ENCODE results near the gene DNAH17.

Gene DNAH17

DNA sequence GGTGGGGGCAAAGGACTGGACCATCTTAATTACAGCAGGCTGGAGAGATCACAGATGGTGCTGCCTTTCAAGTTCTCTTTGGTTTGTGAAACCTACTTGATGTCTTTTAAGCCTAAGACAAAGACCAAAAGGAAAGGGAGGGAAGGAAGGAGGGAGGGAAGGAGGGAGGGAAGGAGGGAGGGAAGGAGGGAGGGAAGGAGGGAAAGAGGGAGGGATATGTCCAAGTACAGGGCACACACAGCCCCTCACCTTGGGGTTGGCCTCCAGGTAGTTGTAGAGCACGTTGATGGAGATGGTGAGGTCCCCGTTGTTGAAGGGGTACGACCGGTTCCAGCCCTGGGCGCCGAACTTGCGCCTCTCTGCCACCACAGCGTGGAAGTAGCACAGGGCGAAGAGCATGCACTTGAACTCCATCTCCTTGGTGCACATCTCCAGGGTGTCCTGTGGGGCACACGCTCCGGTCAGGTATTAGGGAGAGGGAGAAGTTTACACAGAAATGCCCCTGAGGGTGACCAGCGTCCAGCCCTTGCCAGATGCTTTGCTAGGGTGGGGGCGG lies 143.3 kb downstream of the DNAH17 start:
- Histone ChIP-seq H3K27ac (ENCODE audit: extremely low read depth, low read depth, low read length) (no peak overlapping the region), H3K4me3 (ENCODE audit: low read depth, low read length) (no peak overlapping the region), H3K4me1 (ENCODE audit: control insufficient read depth, insufficient read depth, low read length) (no peaks in the 10 kb centered on the region), H3K9me3 (ENCODE audit: control insufficient read depth, insufficient read depth, low read depth, low read length) (no peaks in the 10 kb centered on the region), H3K36me3 (ENCODE audit: control insufficient read depth in 2 of 2, insufficient read depth in 1 of 2, low read length in 2 of 2) (peaks cover 0 to 13% of the 10 kb centered on the region in 2 experiments; a peak in 1 of 3 replicates)
- POLR2A ChIA-PET: no interaction called here
- TF ChIP-seq, protein P1, sequence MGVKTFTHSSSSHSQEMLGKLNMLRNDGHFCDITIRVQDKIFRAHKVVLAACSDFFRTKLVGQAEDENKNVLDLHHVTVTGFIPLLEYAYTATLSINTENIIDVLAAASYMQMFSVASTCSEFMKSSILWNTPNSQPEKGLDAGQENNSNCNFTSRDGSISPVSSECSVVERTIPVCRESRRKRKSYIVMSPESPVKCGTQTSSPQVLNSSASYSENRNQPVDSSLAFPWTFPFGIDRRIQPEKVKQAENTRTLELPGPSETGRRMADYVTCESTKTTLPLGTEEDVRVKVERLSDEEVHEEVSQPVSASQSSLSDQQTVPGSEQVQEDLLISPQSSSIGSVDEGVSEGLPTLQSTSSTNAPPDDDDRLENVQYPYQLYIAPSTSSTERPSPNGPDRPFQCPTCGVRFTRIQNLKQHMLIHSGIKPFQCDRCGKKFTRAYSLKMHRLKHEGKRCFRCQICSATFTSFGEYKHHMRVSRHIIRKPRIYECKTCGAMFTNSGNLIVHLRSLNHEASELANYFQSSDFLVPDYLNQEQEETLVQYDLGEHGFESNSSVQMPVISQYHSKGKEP (tag by site-specific recombination; IDR thresholded peaks at IDR 0.05): no peak
- TF ChIP-seq ZNF140 (tag by site-specific recombination; IDR thresholded peaks at IDR 0.05): no peak
- TF ChIP-seq ZNF211 (tag by site-specific recombination; IDR thresholded peaks at IDR 0.05; ENCODE audit: low read depth): no peak
- peak; percentile 99 for TF ChIP-seq ZNF366 (tag by site-specific recombination; conservative IDR thresholded peaks at IDR 0.05)
- TF ChIP-seq IKZF3 (tag by site-specific recombination; IDR thresholded peaks at IDR 0.05): no peak
- TF ChIP-seq ZNF157 (tag by site-specific recombination; IDR thresholded peaks at IDR 0.05): no peak
- TF ChIP-seq, protein P2, sequence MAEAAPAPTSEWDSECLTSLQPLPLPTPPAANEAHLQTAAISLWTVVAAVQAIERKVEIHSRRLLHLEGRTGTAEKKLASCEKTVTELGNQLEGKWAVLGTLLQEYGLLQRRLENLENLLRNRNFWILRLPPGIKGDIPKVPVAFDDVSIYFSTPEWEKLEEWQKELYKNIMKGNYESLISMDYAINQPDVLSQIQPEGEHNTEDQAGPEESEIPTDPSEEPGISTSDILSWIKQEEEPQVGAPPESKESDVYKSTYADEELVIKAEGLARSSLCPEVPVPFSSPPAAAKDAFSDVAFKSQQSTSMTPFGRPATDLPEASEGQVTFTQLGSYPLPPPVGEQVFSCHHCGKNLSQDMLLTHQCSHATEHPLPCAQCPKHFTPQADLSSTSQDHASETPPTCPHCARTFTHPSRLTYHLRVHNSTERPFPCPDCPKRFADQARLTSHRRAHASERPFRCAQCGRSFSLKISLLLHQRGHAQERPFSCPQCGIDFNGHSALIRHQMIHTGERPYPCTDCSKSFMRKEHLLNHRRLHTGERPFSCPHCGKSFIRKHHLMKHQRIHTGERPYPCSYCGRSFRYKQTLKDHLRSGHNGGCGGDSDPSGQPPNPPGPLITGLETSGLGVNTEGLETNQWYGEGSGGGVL (tag by site-specific recombination; IDR thresholded peaks at IDR 0.05): peak; percentile 67
- no peak for TF ChIP-seq ZNF311 (tag by site-specific recombination; IDR thresholded peaks at IDR 0.05; ENCODE audit: borderline replicate concordance)
- TF ChIP-seq ZNF2 (tag by site-specific recombination; IDR thresholded peaks at IDR 0.05): no peak
- TF ChIP-seq ZNF23 (tag by site-specific recombination; IDR thresholded peaks at IDR 0.05; ENCODE audit: borderline replicate concordance): no peak
- CTCF ChIA-PET: interaction anchor here (0.6 to 3.5 kb wide), 3 partner anchors 12 kb away, joined by 3 to 17 read pairs (median 5); no protein-coding TSS in a partner anchor

- H3K9me3 ChIP-seq (ENCODE audit: control insufficient read depth, insufficient read depth, low read depth, low read length): no peaks in the 10 kb centered on the region
- ChIA-PET CTCF (interaction anchor here (0.6 to 1.5 kb wide), 3 partner anchors 11 to 182 kb away, joined by 3 to 5 read pairs (median 4); no protein-coding TSS in a partner anchor), POLR2A (interaction anchor here (0.7 kb wide), 3 partner anchors 11 to 676 kb away, joined by 3 to 4 read pairs (median 4); no protein-coding TSS in a partner anchor)
- TF ChIP-seq SALL2 (tag by site-specific recombination; IDR thresholded peaks at IDR 0.05; ENCODE audit: borderline replicate concordance) (no peak), WT1 (tag by site-specific recombination; IDR thresholded peaks at IDR 0.05) (no peak)
- no peak overlapping the region for H3K27ac ChIP-seq (ENCODE audit: extremely low read depth, low read depth, low read length)
- peaks cover 0 to 17% of the 10 kb centered on the region in 2 experiments; a peak in 1 of 3 replicates for H3K36me3 ChIP-seq (ENCODE audit: control insufficient read depth in 2 of 2, insufficient read depth in 1 of 2, low read length in 2 of 2)
- no peaks in the 10 kb centered on the region for H3K4me1 ChIP-seq (ENCODE audit: control insufficient read depth, insufficient read depth, low read length)
- no peak overlapping the region for H3K4me3 ChIP-seq (ENCODE audit: low read depth, low read length)
These were observed 144.0 kb downstream of the DNAH17 start for GRCh38 chr17:78433013-78433727.

DNA sequence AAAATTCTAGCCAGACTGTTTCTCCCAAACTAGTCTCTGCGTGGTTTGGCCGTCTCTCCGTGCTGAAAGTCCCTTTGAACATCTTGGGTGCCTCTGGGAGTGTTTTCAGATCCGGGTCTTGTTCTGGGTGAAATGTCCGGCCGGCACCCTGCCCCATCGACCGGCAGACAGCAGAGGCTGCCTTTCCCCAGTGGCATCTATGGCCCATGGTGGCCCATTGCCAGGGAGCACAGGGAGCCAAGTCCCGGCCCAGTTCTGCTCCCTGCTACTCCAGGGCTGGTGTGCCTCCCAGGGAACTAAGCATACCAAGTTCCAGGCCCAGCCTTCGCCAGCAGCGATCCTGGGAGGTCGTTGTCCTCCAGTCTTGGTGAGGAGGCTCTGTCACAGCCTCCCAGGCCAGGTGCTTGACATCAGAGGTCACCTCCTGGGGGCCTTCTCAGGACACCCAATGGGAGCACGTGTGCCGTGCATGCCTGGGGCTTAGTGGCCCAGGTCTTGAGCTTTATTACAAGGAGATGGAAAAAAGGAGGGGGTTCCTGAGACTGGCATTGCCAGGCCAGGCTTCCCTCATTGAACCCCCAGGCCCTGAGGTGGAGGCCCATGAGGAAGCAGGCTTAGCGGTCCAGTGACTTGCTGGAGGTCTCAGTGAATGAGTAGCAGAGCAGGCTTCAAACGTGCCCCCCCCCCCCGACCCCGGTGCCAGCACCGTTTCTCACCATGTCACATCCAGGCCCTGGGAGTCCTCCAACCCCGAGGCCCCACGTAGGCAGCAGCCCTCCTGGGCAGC lies 144.8 kb downstream of the DNAH17 start:
- H3K36me3 ChIP-seq (ENCODE audit: control insufficient read depth in 2 of 2, insufficient read depth in 1 of 2, low read length in 2 of 2): peaks cover 0 to 20% of the 10 kb centered on the region in 2 experiments; a peak in 1 of 3 replicates
- TF ChIP-seq ZNF394 (tag by site-specific recombination; IDR thresholded peaks at IDR 0.05; ENCODE audit: borderline replicate concordance) (peak; percentile 56; the same call in 1 of the 2 replicates), ZBTB11 (tag by site-specific recombination; conservative IDR thresholded peaks at IDR 0.05; ENCODE audit: low read depth) (no peak), GLIS1 (tag by site-specific recombination; IDR thresholded peaks at IDR 0.05) (peak; percentile 78), ZNF76 (tag by site-specific recombination; IDR thresholded peaks at IDR 0.05; ENCODE audit: borderline replicate concordance, low read depth) (no peak), KLF7 (tag by site-specific recombination; IDR thresholded peaks at IDR 0.05; ENCODE audit: borderline replicate concordance) (no peak), ZNF488 (tag by site-specific recombination; IDR thresholded peaks at IDR 0.05) (no peak)
- H3K27ac ChIP-seq (ENCODE audit: extremely low read depth, low read depth, low read length): no peak overlapping the region
- ChIA-PET POLR2A (interaction anchor here (0.7 kb wide), 3 partner anchors 11 to 675 kb away, joined by 3 to 4 read pairs (median 4); no protein-coding TSS in a partner anchor), CTCF (interaction anchor here (0.6 to 2.6 kb wide), 5 partner anchors 10 to 181 kb away, joined by 3 to 15 read pairs (median 4); no protein-coding TSS in a partner anchor)
- H3K4me3 ChIP-seq (ENCODE audit: low read depth, low read length): no peak overlapping the region
- no peaks in the 10 kb centered on the region for H3K4me1 ChIP-seq (ENCODE audit: control insufficient read depth, insufficient read depth, low read length)
- H3K9me3 ChIP-seq (ENCODE audit: control insufficient read depth, insufficient read depth, low read depth, low read length): no peaks in the 10 kb centered on the region

Measured in HEK293 (cell line).